Stimulated activated naive CD8-positive, alpha-beta T cell treated with anti-CD3 and anti-CD28 coated beads, Interleukin-15, Interleukin-2, amounts not matched to agents 100 ng/mL and 50 ng/mL, for 24 hours (primary cell): ENCODE measurements around the gene S100A12.

ENCODE experiments used
- H3K27ac Mint-ChIP-seq: one replicate; pipeline ENCODE4 v1.8.0; 2021; ENCODE audit warnings: mild to moderate bottlenecking, mixed read lengths
- H3K27me3 Mint-ChIP-seq: one replicate; pipeline ENCODE4 v1.8.0; 2021; ENCODE audit warnings: mixed read lengths
- H3K36me3 Mint-ChIP-seq: one replicate; pipeline ENCODE4 v1.8.0; 2021; ENCODE audit warnings: low read depth, mixed read lengths
- H3K4me1 Mint-ChIP-seq: one replicate; pipeline ENCODE4 v1.8.0; 2021; ENCODE audit warnings: low read depth, mixed read lengths
- H3K4me3 Mint-ChIP-seq: one replicate; pipeline ENCODE4 v1.8.0; 2021; ENCODE audit warnings: mild to moderate bottlenecking, mixed read lengths
- H3K9me3 Mint-ChIP-seq: one replicate; pipeline ENCODE4 v1.8.0; 2021; ENCODE audit warnings: mixed read lengths

The S100A12 gene

DNA sequence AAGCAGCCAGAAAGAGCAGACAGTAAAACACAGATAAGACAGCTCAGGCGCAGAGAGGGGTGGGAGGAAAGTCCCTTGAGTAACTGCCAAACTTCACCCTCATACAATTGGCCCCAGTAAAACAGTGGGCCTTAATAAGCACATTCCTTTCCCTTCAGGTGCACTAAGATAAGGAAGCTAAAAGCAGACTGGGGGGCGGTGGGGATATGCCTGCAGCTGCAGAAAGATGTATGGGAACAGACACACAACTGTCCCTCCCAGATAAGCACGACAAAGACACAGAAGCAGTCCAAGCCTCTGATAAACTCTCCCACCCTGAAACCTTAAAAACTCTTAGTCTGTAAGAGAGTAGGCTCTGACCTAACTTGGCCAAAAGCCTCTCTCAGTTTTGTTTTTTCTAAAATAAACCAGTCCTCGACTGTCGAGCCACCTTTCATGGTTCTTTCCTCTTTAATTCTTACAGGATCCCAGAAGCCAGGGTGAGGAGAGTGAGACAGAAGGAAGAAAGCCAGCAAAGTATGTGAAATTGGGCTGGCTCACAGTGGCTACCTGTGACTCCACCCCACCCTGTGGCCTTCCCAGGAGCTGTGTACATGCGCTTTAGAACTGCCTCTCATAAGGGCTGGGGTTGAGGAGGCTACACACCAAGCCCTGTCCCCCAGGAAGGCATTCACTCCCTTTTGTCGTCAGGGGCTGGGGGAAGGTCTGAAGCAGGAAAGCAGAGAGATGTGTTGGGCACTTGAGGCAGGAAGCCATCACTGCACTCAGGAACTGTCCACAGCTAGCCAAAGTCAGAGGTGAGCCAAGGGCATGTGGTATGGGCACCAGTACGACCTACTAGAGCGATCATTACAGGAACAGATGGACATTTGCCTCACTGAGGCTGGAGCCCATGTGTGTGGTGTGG is 31.4 kb downstream of the S100A12 start:
- Mint-ChIP-seq H3K27me3 (peaks cover 49% of the 10 kb centered on the region), H3K4me3 (no peak overlapping the region), H3K4me1 (peaks cover 45% of the 10 kb centered on the region), H3K9me3 (no peaks in the 10 kb centered on the region), H3K36me3 (no peaks in the 10 kb centered on the region), H3K27ac (peak overlapping the region; percentile 3)

DNA sequence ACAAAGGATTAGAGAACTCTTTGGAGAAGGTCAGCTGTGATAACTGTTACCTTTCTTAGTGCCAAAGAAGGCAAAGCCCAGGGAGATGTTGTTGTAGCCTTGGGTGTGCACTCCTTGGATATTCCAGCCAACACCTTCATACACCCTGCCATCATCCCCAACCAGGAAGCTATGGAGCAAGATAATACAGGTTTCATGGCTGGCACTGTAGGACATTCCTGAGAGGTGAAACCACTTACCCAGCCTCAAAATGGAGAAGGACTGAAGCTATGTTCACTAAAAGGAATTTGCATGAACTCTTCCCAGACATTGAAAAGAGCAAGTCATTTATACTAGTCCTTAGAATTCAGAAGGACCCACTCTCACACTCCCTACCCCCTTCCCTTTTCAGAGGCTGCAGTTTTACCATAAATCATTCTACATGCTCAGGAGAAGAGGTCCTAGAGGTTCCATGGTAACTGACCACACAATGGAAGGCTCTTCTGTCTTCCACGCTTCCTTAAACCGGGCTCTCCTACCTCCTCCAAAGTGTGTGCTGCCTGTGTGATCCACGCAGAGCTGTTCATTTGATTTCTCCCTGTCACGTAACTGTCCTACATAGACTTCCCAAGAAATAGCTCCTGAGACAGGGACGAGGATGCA is 32.3 kb downstream of the S100A12 start:
- Mint-ChIP-seq H3K27me3 (peaks cover 48% of the 10 kb centered on the region), H3K9me3 (no peaks in the 10 kb centered on the region), H3K4me1 (peaks cover 45% of the 10 kb centered on the region), H3K36me3 (no peaks in the 10 kb centered on the region), H3K4me3 (no peak overlapping the region), H3K27ac (no peak overlapping the region)

DNA sequence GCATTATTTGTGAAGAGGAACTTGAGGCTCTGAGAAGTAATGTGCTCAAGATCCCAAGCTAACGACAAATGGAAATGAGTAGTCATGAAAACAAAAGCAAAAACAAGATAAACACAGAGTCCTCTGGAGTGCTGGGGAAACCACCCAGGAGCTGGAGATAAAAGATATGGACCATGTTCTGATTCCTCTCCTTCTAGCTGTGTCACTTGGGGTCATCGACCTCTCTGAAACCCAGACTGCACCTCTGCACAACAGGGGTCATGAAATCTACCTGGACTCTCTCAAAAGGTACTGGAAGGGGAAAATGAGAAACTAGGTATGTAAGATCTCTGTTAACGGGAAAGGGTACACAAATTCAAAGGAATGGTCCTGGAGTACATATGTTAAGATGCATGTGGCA is 33.2 kb downstream of the S100A12 start:
- peaks cover 45% of the 10 kb centered on the region for H3K4me1 Mint-ChIP-seq
- H3K27ac Mint-ChIP-seq: no peak overlapping the region
- no peaks in the 10 kb centered on the region for H3K36me3 Mint-ChIP-seq
- no peaks in the 10 kb centered on the region for H3K9me3 Mint-ChIP-seq
- H3K4me3 Mint-ChIP-seq: no peak overlapping the region
- peaks cover 44% of the 10 kb centered on the region for H3K27me3 Mint-ChIP-seq

DNA sequence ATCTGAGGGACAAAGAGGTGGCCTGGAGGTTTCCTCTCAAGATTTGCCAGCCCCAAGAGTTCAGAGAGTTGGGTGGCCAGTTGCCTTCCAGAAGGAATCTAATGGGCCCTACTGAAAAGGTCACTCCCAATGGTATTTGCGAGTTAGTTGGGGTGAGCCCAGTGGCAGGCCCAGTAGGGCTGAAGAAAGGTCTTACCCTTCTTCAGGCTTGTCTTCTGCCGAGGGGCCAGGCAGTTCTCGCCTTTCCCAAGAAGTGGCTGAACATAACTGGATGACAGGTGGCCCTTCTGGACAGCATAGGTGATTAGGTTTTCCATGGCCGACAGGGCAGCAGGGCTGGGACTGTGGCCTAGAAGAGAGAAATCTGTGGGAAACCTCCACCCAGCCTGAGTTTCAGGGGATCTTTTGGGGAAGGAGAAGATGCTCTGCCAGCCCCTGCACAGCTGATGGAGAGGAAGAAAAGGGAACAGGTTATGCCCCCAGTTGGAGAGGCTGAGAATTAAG is 33.9 kb downstream of the S100A12 start:
- peaks cover 44% of the 10 kb centered on the region for H3K27me3 Mint-ChIP-seq
- no peak overlapping the region for H3K4me3 Mint-ChIP-seq
- H3K36me3 Mint-ChIP-seq: no peaks in the 10 kb centered on the region
- H3K4me1 Mint-ChIP-seq: peaks cover 42% of the 10 kb centered on the region
- H3K9me3 Mint-ChIP-seq: no peaks in the 10 kb centered on the region
- no peak overlapping the region for H3K27ac Mint-ChIP-seq

DNA sequence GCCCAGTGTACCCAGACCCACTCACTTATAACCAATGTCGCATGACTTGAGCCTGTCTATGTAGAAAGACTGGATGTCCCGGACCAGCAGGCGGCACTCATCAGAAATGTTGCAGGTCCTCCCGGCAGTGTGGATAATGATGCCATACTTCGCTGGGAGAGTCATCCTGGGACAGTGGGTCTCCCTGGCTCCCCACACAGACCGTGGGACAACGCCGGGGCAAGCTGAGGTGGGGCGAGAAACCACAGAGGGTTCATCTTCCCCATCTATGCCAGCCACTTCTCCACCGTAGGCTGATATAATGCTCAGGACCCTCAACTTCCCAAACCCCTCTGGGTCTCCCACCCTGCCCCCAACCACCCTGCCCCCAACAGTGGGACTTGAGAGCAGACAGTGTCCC is 35.1 kb downstream of the S100A12 start:
- Mint-ChIP-seq H3K27me3 (peaks cover 34% of the 10 kb centered on the region), H3K4me3 (no peak overlapping the region), H3K36me3 (no peaks in the 10 kb centered on the region), H3K4me1 (peaks cover 31% of the 10 kb centered on the region), H3K27ac (no peak overlapping the region), H3K9me3 (no peaks in the 10 kb centered on the region)

DNA sequence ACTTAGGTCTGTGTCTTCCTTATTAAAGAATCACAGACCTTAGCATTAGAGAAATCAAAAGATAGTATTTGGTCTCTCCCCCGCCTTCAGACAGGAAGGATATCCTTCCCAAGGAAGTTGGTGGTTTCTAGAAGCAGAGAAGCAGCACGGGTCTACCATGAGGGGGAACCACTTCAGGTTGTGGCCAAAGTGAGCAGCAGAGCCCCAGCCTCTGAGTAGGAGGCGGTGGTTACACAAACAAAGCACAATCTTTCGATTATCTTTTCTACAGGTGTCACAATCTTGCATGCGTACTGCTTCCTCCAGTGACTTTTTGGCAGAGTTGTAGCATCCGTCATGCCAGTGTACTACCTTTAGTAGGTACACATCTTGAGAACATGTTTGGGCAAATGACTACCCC is 35.6 kb downstream of the S100A12 start:
- Mint-ChIP-seq H3K4me1 (peaks cover 26% of the 10 kb centered on the region), H3K4me3 (no peak overlapping the region), H3K9me3 (no peaks in the 10 kb centered on the region), H3K36me3 (no peaks in the 10 kb centered on the region), H3K27ac (no peak overlapping the region), H3K27me3 (peaks cover 34% of the 10 kb centered on the region)

DNA sequence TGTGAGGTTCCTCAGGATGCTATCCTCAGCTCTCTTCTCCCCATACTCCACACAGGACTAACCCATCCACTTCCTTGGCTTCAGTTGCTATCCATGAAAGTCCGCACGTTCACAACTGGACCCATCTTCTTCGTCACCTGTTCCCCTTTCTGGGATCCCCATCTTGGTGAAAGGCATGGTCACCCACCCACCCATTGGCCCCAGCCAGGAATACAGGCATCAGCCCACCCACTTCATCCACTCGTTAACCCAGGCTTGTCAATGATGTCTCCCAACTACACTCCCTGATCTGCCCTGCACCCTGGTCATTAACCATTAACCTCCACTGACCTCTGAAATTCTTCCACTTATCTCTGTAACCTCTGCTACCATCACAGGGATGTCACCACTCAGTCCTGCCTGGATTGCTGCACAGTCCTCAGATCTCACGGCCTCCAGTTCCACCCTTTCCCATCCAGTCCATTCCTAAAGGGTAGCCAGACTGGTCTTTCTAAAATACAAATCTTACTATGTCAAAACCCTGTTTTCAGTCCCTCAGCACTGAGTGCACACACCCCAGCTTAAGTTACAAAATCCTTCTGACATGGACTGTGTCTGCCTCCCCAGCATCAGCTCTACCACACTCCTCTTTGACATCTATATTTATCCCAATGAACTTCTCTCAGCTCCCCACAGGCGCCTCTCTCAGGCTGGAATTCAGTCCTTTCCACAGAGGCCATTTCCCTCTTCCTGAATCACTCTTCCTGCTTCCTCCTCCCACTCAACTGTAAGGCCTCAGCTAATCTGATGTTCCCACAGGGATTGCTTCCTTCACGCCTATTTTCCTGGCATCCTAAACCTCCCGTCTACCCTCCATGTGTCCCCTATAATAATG is 37.2 kb downstream of the S100A12 start:
- no peaks in the 10 kb centered on the region for H3K36me3 Mint-ChIP-seq
- H3K27me3 Mint-ChIP-seq: peaks cover 23% of the 10 kb centered on the region
- no peaks in the 10 kb centered on the region for H3K9me3 Mint-ChIP-seq
- H3K4me3 Mint-ChIP-seq: no peak overlapping the region
- peaks cover 13% of the 10 kb centered on the region for H3K4me1 Mint-ChIP-seq
- no peak overlapping the region for H3K27ac Mint-ChIP-seq

DNA sequence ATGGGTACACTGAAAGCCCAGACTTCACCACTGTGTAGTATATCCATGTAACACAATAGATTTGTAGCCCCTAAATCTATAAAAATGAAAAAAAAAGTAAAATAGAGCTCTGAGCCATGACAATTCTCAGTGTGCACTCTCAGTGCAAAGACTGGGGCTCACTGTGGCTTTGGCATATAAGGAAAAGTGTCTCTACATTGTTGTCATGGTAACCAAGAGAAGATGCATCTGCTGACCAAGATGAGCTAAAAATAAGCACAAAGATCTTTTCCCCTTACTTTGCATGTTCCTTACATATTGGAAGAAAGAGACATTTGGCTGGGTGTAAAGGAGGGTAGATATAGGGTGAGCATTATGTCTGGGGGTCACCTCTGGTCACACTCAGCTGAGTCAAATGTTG is 38.8 kb downstream of the S100A12 start:
- Mint-ChIP-seq H3K27me3 (peaks cover 12% of the 10 kb centered on the region), H3K36me3 (no peaks in the 10 kb centered on the region), H3K9me3 (peaks cover 7% of the 10 kb centered on the region), H3K4me3 (no peak overlapping the region), H3K27ac (no peak overlapping the region), H3K4me1 (peaks cover 10% of the 10 kb centered on the region)

DNA sequence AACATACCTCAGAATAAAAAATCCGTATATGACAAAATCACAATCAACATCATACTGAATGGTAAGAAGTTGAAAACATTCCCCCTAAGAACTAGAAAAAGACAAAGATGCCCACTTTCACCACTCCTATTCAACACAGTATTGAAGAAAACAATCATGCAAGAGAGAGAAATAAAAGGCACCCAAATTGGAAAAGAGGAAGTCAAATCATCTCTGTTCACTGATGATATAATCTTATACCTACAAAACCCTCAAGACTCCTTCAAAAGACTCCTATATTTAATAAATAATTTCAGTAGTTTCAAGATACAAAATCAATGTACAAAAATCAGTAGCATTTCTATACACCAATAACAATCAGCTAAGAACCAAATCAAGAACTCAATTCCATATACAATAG is 41.5 kb downstream of the S100A12 start:
- Mint-ChIP-seq H3K9me3 (peaks cover 11% of the 10 kb centered on the region), H3K4me3 (no peak overlapping the region)

DNA sequence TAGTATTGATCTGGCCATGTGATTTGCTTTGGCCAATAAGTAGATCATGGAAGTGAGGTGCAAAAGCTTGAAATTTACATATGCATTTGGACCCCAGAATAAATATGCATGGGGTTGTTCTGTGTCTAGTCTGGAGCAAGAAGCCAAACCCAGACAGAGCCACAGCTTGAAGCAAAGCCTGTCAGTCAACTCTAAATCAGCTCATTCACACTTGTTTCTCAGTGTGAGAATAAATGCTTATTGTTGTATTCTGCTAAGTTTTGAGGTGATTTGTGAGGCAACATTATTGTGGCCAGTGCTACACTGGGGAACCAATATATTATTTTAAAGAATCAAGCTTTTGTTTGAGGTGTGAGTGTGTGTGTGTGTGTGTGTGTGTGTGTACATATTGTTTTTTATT is 50.5 kb downstream of the S100A12 start:
- Mint-ChIP-seq H3K27ac (no peak overlapping the region), H3K9me3 (peaks cover 30% of the 10 kb centered on the region), H3K4me3 (no peak overlapping the region), H3K36me3 (peaks cover 6% of the 10 kb centered on the region), H3K4me1 (no peaks in the 10 kb centered on the region), H3K27me3 (peaks cover 13% of the 10 kb centered on the region)

More for the DNA sequence above, 41.5 kb downstream of the S100A12 start:
- Mint-ChIP-seq H3K36me3 (no peaks in the 10 kb centered on the region), H3K4me1 (no peaks in the 10 kb centered on the region), H3K27me3 (peaks cover 20% of the 10 kb centered on the region), H3K27ac (no peak overlapping the region)
